ENCODE data around the gene ZP2.
"Not testable (repeated sequence)": the region's sequence is repeated elsewhere in the genome, so short reads cannot be mapped to it uniquely, and the experiment has no call there.

The ZP2 gene

DNA sequence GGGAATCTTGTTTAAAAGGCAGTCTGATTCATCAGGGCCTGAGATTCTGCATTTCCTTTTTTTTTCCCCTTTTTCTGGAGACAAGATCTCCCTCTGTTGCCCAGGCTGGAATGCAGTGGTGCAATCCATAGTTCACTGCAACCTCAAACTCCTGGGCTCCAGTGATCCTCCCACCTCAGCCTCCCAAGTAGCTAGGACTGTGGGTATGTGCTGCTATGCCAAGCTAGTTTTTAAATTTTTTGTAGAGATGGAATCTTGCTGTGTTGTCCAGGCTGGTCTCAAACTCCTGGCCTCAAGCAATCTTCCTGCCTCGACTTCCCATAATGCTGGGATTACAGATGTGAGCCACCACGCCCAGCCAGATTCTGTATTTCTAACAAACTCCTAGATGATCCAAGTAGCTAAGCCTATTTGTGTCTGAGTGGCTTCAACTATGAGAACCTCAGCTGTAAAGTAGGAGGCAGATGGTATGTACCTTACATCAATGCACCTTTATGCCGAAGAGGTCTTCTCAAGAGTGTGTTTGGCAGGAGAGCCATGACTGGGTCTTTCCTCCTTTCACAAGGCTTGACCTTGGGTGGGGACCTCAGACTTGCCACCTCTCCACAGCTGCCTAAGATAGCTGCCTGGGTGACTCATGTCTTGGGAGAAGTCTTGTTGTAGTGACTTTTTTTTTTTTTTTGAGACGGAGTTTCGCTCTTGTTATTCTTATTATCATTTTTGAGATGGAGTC, 42.0 kb downstream of the ZP2 start:
- DNase-seq: no peak

- no peak for DNase-seq
Measured at GRCh38 chr16:21167929-21168602, 43.3 kb downstream of the ZP2 start.

DNA sequence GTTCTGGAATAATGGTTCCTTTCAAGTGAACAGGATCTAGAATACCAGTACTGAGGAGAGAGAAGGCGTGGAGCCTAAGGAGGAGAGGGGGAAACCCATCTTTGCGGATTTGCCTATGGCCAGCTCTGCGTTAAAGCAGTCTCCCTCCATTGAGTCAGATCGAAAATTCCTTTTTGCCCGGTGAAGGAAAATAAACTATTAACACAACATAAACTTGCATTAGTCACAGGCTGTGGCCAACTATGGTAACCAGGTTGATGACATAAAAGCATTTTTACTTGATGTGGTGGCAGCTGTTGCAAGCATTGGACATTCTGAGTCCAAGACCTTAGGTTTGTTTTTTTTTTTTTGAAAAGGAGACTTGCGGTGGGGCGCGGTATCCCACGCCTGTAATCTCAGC, 44.0 kb downstream of the ZP2 start:
- no peak for DNase-seq

DNA sequence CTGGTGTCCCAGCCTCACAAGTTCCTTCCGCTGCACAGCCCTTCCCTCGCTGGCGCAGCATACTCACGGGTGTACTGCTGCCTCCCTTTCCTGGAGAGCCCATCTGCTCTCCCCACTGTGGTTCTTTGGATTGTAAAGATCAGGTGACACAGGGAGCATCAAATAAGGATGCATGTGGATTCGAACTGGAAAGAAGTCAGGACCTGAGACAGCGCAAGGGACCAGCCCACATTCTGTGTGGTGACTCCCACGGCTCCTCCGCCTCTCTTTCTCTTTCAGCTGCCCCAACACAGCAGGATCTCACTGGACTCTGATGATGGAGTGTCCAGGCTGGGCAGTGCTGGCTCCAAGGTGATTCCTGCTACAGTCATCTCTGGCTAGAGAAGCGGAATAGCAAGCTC, 44.8 kb downstream of the ZP2 start:
- no peak for DNase-seq

- no peak for DNase-seq
Measured at GRCh38 chr16:21164521-21165168, 46.7 kb downstream of the ZP2 start.

- DNase-seq: no peak
Measured at GRCh38 chr16:21163576-21163975, 47.8 kb downstream of the ZP2 start.

DNA sequence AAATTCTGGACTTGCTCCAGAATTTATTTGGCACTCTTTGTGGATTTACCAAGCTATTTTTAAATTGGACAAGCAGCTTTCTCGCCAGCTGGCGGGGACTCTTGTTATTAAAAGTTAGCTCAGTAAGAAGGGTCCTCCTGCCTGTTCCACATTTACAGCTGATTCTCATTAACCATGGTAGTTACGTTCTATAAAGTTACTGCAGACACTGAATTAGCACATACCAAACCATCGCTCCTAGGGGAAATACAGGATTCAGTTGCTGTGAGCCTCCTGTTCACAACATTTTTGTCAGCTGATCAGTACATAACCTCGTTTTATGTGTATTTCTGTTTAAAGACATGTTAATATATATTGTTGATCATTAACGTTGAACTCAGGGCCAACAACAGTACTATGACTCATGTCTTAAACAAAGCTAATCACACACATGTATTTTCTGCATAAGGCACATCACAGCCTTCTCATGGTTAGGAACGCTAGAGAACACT, 48.7 kb downstream of the ZP2 start:
- no peak for DNase-seq

DNA sequence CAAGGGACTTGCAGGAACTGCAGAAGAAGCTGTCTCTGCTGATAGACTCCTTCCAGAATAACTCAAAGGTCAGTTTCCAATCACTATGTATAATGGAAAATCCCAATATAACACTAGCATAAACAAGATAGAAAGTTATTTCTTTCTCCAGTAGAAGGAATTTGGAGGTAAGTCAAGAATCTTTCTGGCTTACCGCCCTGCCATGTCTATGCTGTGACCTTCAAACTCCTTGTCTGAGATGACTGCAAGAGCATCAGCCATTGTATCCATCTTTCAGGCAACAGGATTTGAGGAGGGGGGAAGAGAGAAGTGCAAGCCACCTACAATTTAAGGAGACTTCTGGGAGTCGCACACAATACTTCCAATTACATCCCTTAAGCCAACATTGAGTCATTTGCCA, 50.2 kb downstream of the ZP2 start:
- DNase-seq: no peak

DNA sequence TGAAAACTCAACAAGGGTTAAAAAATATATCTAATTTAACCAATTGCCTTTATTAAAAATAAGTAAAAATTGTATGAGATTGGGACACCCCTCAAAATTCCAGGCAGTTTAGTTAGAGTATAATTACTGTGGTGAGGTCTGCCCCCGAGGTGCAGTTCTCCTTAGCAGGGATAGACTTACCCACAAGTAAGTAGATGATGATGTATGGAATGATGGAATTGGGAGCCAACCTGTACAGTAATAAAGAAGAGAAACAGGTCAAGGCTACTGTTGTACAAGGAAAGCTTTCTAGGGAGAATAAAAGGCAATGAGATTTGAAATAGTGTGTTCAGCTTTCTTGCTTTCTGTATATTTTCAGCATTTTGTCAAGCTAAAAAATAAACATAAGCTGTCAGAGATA, 51.1 kb downstream of the ZP2 start:
- DNase-seq: no peak

DNA sequence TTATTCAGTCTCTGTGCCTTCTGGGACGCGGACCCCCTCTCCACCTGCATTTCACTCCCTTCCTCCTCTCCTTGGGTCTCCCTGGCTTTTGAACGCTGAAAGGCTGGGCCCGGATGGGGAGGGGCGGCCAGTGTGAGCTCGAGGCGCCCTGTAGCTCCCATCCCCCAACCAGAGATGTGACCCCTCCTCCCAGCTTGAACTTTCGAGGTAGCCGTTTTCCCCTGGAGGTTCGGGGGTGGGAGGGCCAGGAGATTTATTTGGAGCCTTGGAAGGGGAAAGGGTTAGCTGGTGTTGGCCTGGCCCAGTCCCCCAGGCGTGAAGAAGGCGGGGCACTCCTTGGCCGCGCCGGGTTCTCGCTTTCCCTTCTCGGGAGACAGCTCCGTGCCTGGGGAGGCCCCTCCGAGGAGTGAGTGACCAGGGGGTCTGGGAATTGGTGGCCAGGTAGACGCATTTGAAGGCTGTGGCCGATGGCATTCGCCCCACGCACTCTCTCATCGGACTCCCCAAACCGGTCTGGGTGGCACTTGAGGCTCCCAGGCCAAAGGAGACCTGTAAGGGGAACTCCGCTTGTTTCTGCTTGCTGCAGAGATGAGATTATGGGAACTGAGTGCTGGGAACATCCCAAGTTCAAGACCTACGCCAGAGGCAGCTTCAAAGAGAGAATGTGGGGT, 52.0 kb downstream of the ZP2 start:
- DNase-seq: no peak

- DNase-seq: peak; percentile 74
Measured at GRCh38 chr16:21158208-21159110, 52.9 kb downstream of the ZP2 start, which contains the start of gene LDAF1. Gene LDAF1 (plus strand): TSS chr16:21158674. CDS start chr16:21161183, 2,509 bp downstream.

GRCh38 chr16:21157632-21158031, 53.7 kb downstream of the ZP2 start:
- no peak for DNase-seq

- DNase-seq: no peak
Measured at GRCh38 chr16:21156767-21157467, 54.5 kb downstream of the ZP2 start.

DNA sequence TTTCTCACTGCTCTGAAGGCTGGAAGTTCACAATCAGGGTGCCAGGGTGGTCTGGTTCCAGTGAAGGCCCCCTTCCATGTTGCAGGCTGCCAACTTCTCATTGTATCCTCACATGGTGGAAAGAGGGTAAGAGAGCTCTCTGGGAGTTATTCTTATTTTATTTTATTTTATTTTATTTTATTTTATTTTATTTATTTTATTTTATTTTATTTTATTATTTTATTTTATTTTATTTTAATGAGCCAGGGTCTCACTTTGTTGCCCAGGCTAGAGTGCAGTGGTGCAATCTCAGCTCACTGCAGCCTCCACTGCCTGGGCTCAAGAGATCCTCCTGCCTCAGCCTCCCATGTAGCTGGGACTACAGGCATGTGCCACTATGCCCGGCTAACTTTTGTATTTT, 55.4 kb downstream of the ZP2 start:
- not testable (repeated sequence) for DNase-seq

DNA sequence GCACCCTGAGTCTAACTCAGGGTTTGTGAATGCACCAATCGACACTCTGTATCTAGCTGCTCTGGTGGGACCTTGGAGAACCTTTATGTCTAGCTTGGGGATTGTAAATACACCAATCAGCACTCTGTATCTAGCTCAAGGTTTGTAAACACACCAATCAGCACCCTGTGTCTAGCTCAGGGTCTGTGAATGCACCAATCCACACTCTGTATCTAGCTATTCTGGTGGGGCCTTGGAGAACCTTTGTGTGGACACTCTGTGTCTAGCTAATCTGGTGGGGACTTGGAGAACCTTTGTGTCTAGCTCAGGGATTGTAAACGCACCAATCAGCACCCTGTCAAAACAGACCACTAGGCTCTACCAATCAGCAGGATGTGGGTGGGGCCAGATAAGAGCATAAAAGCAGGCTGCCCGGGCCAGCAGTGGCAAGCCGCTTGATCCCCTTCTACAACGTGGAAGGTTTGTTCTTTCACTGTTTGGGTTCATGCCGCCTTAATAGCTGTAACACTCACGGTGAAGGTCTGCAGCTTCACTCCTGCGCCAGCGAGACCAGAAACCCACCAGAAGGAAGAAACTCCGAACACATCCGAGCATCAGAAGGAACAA, 58.1 kb downstream of the ZP2 start:
- DNase-seq: not testable (repeated sequence)

DNA sequence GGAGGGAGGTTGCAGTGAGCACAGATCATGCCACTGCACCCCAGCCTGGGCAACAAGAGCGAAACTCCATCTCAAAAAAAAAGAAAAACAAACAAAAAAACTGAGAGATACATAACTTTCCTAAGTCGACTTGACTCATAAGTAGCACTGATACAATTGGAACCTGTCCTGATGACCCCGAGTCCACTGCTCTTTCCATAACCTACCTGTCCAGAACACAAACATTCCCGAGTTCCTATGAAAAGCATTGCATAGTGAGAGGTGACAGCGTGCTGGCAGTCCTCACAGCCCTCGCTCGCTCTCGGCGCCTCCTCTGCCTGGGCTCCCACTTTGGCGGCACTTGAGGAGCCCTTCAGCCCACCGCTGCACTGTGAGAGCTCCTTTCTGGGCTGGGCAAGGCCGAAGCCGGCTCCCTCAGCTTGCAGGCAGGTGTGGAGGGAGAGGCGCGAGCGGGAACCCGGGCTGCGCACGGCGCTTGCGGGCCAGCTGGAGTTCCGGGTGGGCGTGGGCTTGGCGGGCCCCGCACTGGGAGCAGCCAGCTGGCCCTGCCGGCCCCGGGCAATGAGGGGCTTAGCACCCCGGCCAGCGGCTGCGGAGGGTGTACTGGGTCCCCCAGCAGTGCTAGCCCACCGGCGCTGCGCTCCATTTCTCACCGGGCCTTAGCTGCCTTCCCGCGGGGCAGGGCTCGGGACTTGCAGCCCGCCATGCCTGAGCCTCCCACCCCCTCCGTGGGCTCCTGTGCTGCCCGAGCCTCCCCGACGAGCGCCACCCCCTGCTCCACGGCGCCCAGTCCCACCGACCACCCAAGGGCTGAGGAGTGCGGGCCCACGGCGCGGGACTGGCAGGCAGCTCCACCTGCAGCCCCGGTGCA, 59.0 kb downstream of the ZP2 start:
- not testable (repeated sequence) for DNase-seq

DNA sequence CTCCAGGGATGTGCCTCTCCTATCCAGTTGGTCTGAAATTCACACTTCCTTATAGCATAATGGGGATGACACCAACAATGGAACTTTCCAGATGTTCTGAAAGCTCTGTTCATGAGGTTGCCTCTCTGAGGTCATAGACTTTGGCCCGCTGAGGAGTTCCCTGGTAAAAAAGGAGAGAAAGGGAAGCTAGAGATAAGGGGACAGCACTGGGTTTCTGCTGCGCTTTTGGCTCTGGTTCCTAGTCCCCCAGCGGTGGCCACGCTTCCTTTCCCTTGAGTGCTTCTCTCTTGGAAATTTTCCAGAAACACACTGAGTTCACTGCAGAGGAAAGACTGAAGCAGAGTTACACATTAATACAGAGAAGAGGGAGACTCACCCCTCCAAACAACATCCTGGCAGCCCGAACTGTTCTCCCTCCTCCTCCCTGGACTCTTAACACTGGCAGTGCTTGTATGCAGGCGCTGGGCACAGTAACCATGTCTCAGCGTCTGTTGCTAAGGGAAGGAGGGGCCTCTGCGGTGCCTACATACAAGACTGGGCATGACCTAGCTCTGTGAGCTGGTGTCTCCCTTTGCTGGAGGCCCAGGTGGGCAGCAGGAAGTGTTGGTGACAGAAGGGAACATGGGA, 60.9 kb downstream of the ZP2 start, which contains the start of gene DNAH3:
Gene DNAH3 (minus strand): TSS at position 472 of the 627 bp plus-strand sequence. CDS start 527 bp downstream, outside the sequence.
- no peak for DNase-seq
